ENCODE data around the gene MYRIP. TPM values are rescaled to one million over a fixed set of nuclear protein-coding genes. Genes with fewer than 3 reads are reported as not detected.

MYRIP gene
- total RNA-seq, 1 experiment from 2014 or later: 0.44 TPM

DNA sequence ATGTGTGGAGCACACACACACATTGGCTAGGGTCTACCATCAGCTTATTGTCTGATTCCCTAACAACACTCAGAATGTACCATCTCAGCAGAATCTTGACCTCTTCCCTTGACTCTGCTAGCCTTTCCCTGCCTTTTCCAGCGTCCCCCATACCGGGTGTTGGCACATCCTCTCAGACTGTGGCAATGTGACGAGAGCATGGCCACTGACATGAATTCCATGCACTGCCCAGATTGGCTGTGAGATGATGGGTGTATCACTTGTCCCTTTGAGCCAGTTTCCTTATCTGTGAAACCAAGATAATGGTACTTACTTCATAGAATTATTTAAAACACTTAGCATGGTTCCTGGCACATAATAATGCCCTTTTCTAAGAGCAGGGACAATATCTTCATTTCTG is 439.8 kb downstream of the MYRIP start:
- intact Hi-C loops (cut with micrococcal nuclease): no loop called here
- no peak overlapping the region for H3K4me2 ChIP-seq (ENCODE audit: low read length)
- no peaks in the 10 kb centered on the region for H4K20me1 ChIP-seq (ENCODE audit: insufficient read depth)
- H3K4me3 ChIP-seq (replicated peaks in 1 of 2; ENCODE audit: low read depth in 1 of 2, low read length in 2 of 2): no peak overlapping the region
- 0 out of 2 replicates have a peak, but pooled peaks cover 5% of the 10 kb centered on the region for H3K27me3 ChIP-seq (ENCODE audit: insufficient read depth, low read length)
- CTCF ChIA-PET: no interaction called here
- H3K9me2 ChIP-seq (ENCODE audit: insufficient read depth): no peaks in the 10 kb centered on the region
- no peaks in the 10 kb centered on the region for H3K9me3 ChIP-seq (ENCODE audit: control insufficient read depth in 1 of 2, insufficient read depth in 1 of 2, low read depth in 1 of 2, low read length in 2 of 2)
- no peaks in the 10 kb centered on the region for H3K4me1 ChIP-seq (ENCODE audit: control insufficient read depth in 1 of 2, insufficient read depth in 2 of 2, low read length in 2 of 2)
- H3K9ac ChIP-seq (ENCODE audit: low read length): no peak overlapping the region
- no peaks in the 10 kb centered on the region for H3K79me2 ChIP-seq (ENCODE audit: insufficient read depth, low read length)
- POLR2A ChIA-PET: no interaction called here
- RAD21 ChIA-PET (ENCODE audit: low non-redundant PET in 1 of 2, low total read pairs in 2 of 2, uncharacterized antibody in 2 of 2, unreplicated experiment in 2 of 2): no interaction called here
- H2AFZ ChIP-seq (ENCODE audit: low read depth, low read length, poor library complexity, severe bottlenecking): no peak overlapping the region
- no peak for TF ChIP-seq CEBPB (IDR thresholded peaks at IDR 0.05; ENCODE audit: low read depth)
- no peak for TF ChIP-seq POLR2AphosphoS5 (IDR thresholded peaks at IDR 0.05; ENCODE audit: low read depth, low read length)
- TF ChIP-seq ATF3 (IDR thresholded peaks at IDR 0.05): no peak
- no peak for TF ChIP-seq ELF1 (IDR thresholded peaks at IDR 0.05; ENCODE audit: borderline replicate concordance, low read depth)
- no peak for TF ChIP-seq SRF (IDR thresholded peaks at IDR 0.05; ENCODE audit: low read depth)
- TF ChIP-seq SIN3A (IDR thresholded peaks at IDR 0.05; ENCODE audit: low read depth): no peak
- no peak for TF ChIP-seq TCF7L2 (IDR thresholded peaks at IDR 0.05; ENCODE audit: borderline replicate concordance, extremely low read depth, insufficient read depth, insufficient read length)
- TF ChIP-seq SP1 (IDR thresholded peaks at IDR 0.05; ENCODE audit: low read depth): no peak
- no peak overlapping the region for H3K27ac ChIP-seq (ENCODE audit: low read depth, low read length)
- H3K36me3 ChIP-seq (ENCODE audit: control insufficient read depth in 1 of 2, insufficient read depth in 2 of 2, low read length in 2 of 2): no peaks in the 10 kb centered on the region
- DNase-seq (ENCODE audit: low read depth, low spot score) (no peak), ATAC-seq (no peak)
- no TSS peak for BruUV-seq (replicated peaks)

- no peak for ATAC-seq
- no peaks in the 10 kb centered on the region for H3K9me3 ChIP-seq (ENCODE audit: control insufficient read depth in 1 of 2, insufficient read depth in 1 of 2, low read depth in 1 of 2, low read length in 2 of 2)
- TF ChIP-seq JUND (IDR thresholded peaks at IDR 0.05): no peak
- 0 out of 2 replicates have a peak, but pooled peaks cover 11% of the 10 kb centered on the region for H3K27me3 ChIP-seq (ENCODE audit: insufficient read depth, low read length)
- ChIA-PET RAD21 (ENCODE audit: low non-redundant PET in 1 of 2, low total read pairs in 2 of 2, uncharacterized antibody in 2 of 2, unreplicated experiment in 2 of 2) (no interaction called here), CTCF (no interaction called here), POLR2A (no interaction called here)
- BruUV-seq (replicated peaks): no TSS peak
- no peaks in the 10 kb centered on the region for H3K79me2 ChIP-seq (ENCODE audit: insufficient read depth, low read length)
- no peaks in the 10 kb centered on the region for H3K36me3 ChIP-seq (ENCODE audit: control insufficient read depth in 1 of 2, insufficient read depth in 2 of 2, low read length in 2 of 2)
- no peak overlapping the region for H3K4me2 ChIP-seq (ENCODE audit: low read length)
- no peaks in the 10 kb centered on the region for H3K4me1 ChIP-seq (ENCODE audit: control insufficient read depth in 1 of 2, insufficient read depth in 2 of 2, low read length in 2 of 2)
- H3K9ac ChIP-seq (ENCODE audit: low read length): no peak overlapping the region
- intact Hi-C loops (cut with micrococcal nuclease): no loop called here
- no peaks in the 10 kb centered on the region for H4K20me1 ChIP-seq (ENCODE audit: insufficient read depth)
- H3K27ac ChIP-seq (ENCODE audit: low read depth, low read length): no peak overlapping the region
- no peak for DNase-seq (ENCODE audit: low read depth, low spot score)
- no peak overlapping the region for H3K4me3 ChIP-seq (replicated peaks in 1 of 2; ENCODE audit: low read depth in 1 of 2, low read length in 2 of 2)
- H2AFZ ChIP-seq (ENCODE audit: low read depth, low read length, poor library complexity, severe bottlenecking): no peak overlapping the region
- H3K9me2 ChIP-seq (ENCODE audit: insufficient read depth): no peaks in the 10 kb centered on the region
Observed at GRCh38 chr3:40254491-40254890, 445.1 kb downstream of the MYRIP start.

Data from HCT116 (cell line).